GM11168 (cell line): ENCODE data around the gene MAML2.
"Not testable (repeated sequence)": the region's sequence is repeated elsewhere in the genome, so short reads cannot be mapped to it uniquely, and the experiment has no call there.

Source experiments
- in situ Hi-C: fragments of 300-500 bp; cut with MboI; formaldehyde crosslinking; loops from one replicate; pipeline ENCODE4 v1.12.0; 2022; ENCODE audit warnings: low sequenced_read_pairs; ENCODE audit not compliant: unreplicated experiment

The MAML2 gene

GRCh38 chr11:96299155-96299888, 43.7 kb downstream of the MAML2 start:
- in situ Hi-C loops, result no loop called here

- in situ Hi-C loops, result no loop called here
These were observed 47.6 kb downstream of the MAML2 start for GRCh38 chr11:96295369-96295768.

DNA sequence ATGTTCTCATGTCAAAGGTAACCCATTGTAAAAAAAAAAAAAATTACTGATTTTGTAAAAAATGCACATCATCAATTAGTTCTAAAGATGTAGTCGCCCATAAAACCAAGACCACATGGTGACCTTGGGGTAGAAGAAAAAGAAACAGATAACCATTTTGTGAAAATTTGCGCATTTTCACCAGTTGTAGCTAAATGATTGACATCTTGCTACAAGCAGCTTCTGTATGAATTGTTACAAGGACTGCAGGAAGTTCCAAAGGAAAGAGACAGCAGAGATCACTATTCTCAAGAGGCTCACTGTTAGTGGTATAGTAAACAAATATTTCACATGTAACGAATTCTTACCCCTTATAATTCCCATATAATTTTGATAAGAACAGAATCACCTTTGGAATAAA, 48.7 kb downstream of the MAML2 start:
- in situ Hi-C loops, result no loop called here

DNA sequence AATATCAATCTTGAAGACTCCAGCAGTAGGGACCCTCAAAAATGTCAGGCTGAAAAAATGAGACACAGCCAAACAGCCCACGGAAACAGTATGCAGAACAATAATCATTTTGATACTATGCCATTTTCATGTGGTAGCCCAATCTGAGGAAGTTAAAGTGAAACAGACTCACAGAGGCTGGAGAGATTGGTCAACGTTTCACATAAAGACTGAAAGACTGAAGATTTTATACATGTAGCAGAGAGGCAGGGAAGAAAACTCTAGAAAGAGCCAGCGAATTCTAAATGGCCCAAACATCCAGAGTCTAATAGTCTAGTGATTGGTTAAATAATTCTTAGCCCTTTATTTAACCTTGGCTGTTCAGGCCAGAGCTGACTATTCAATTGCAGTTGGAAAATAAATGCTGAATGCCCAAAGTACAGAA, 49.4 kb downstream of the MAML2 start:
- in situ Hi-C loops, result no loop called here

DNA sequence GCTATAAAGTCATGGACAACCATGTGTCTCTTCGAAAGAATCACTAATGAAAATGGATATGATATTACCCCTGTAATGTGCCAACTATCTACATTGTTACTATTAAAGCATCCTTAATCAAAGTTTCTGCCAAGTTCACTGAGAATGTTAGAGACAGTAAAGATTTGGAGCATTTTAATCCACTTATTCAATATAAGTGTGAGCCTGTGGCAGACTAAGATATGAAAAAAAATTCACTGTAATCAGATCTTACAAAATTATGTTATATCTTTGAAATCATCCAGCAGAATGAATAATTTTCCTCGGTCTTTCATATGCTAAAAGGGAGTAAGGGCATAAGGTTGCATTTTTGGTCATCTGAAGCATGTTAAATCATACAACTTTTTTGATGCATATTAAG, 49.9 kb downstream of the MAML2 start:
- in situ Hi-C loops, result no loop called here

DNA sequence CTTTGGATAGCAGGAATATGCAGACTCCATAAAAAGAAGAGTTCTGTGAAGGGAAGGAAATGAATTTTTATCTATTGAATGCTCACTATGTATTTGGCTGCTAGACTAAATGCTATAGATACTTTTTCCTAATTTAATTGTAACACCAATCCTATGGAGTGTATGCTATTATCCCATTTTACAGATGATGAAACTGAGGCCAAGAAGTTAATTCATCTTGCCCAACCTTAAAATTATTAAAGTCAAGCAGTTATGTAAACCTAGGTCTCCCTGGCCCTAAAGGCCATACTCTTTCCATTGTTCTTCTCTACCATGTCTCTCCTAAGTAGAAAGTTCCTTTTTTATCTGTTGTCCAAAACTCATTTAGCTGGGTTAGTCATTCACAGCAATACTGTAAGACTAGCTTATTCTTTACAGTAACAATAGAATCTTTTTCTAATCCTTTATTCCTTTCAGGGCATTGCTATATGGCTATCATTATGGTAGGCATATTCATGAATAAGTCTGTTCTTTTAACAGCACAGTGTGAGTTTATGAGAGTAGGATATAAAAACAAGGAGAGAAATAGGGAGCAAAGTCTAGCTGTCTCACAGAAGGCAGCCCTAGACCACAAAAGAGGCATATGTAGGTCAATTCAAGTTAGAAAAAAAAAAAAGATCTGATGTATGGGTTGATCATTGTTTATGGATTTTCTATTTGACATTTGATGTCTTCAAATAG, 50.5 kb downstream of the MAML2 start:
- in situ Hi-C loops, result no loop called here

GRCh38 chr11:96290631-96291030, 52.4 kb downstream of the MAML2 start:
- in situ Hi-C loops, result no loop called here

- in situ Hi-C loops, result no loop called here
These were observed 53.0 kb downstream of the MAML2 start for GRCh38 chr11:96290031-96290430.

- in situ Hi-C loops, result no loop called here
These were observed 54.1 kb downstream of the MAML2 start for GRCh38 chr11:96288915-96289314.

GRCh38 chr11:96287822-96288439, 55.1 kb downstream of the MAML2 start:
- in situ Hi-C loops, result no loop called here

GRCh38 chr11:96285985-96286384, 57.0 kb downstream of the MAML2 start:
- in situ Hi-C loops, result not testable (repeated sequence)

DNA sequence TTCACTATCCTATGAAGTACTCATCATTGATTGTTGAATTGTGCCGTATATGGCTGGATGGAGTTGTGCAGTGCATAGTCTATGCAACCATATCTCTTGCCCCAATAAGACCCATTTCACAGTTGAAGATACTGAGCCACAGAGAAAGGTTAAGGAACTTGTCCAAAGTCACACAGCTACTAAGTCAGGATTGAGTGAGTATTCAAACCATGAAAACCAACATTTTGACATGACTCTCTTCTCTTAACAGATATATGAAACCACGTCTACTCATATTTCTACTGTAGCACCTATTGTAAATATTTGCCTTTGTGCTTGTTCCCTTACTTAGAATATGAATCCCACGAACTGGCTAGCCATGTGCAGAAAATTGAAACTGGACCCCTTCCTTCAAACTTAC, 58.1 kb downstream of the MAML2 start:
- in situ Hi-C loops, result no loop called here

GRCh38 chr11:96284401-96284800, 58.6 kb downstream of the MAML2 start:
- in situ Hi-C loops, result no loop called here

DNA sequence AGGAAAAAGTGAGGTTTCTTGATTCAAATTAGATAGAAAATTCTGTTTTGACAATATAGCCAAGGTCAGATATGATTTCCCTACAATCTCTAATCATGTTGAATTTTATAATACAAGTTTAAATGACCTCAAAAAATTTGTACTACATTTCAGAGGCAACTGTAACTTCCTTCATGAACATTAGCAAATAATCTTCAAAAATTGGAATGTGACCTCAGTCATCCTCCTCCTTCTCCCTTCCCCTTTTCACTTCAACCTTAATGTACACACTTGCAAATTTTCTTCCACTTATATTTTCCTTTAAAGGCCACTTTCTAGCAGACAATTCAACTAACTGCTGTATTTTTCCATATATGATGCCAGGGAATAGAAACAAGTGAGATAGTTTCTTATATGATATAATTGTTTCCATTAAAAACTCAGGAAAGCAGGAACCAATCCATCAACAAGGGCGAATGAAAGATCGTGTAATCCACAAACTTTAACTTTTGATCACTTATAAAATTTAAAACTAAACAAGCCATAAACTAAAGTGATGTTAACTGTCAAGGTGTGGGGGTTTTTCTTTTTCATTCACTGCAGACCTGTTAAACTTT, 60.3 kb downstream of the MAML2 start:
- in situ Hi-C loops, result no loop called here

DNA sequence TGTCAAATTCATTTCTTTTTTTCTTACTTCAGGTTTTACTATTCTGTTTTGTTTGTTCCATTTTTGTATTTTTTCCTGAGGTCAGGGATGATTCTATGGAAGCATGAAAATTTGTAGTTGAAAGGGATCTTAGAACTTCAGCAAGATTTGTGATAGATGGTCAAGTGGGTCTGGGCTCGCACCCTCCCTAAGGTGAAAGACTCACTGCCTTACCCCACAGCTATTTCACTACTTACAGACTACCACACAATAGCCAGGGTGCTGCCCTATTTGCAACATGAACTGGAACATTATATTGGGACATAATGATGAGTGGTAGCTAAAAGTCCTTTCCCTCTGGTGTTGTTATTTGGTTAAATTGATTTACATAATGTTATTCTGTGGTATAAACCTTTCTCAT, 62.6 kb downstream of the MAML2 start:
- in situ Hi-C loops, result no loop called here

DNA sequence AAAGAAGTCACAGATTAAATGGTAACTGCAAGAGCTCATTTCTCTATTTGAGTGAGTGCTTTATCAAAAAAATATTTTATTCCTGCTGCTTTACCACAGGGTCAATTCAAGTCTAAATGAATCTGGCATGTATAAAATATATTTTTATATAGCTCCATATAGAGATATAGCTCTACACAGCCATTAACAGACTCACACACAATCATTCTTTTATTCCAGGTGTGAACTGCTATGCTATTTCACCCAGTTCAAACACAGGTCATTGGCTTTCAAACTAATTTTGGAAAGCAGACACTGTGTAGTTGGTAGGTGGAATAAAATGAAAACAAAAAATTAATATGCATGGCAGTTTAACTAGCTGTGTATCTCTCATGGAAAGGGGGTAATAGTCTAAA, 63.1 kb downstream of the MAML2 start:
- in situ Hi-C loops, result no loop called here

GRCh38 chr11:96279018-96279895, 63.7 kb downstream of the MAML2 start:
- in situ Hi-C loops, result no loop called here

- in situ Hi-C loops, result no loop called here
These were observed 64.7 kb downstream of the MAML2 start for GRCh38 chr11:96278039-96278897.

DNA sequence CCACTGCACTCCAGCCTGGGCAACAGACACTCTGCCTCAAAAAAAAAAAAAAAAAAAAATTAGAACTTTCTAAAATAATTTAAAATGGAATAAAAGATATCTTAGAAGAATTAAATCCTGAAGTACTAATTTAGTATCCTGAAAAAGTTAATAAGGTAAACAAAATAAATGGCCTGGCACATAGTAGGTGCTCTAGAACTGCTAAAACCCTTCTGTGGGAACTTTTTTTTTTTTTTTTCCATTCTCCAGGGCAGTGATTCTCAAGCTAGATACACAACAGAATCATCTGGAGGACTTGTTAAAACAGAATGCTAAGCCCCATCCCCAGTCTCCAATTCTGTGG, 65.3 kb downstream of the MAML2 start:
- in situ Hi-C loops, result no loop called here
